OCI-LY1 (cell line): Measurements from ENCODE around the gene LDLRAD4.

Experiments used
- H2AFZ ChIP-seq: fragments of 200-600 bp; sonication (generic), shearing (Covaris generic); 2 replicates; pipeline ENCODE4 v1.6.0; 2014; ENCODE audit warnings: antibody characterized with exemption, mild to moderate bottlenecking, low read length
- H3F3A ChIP-seq: fragments of 200-600 bp; sonication (generic), shearing (Covaris generic); 2 replicates; pipeline ENCODE4 v1.6.0; 2014; ENCODE audit warnings: mild to moderate bottlenecking, antibody characterized with exemption, low read length, moderate library complexity; ENCODE audit not compliant: insufficient read depth
- H3K27ac ChIP-seq: fragments of 200-600 bp; sonication (generic); 2 replicates; pipeline ENCODE4 v1.5.1; 2014; ENCODE audit warnings: low read length, mixed run types, mild to moderate bottlenecking, low read depth; ENCODE audit not compliant: poor library complexity, severe bottlenecking
- H3K27me3 ChIP-seq: fragments of 200-600 bp; sonication (generic); 2 replicates; pipeline ENCODE4 v1.6.0; 2014; ENCODE audit warnings: antibody characterized with exemption, mild to moderate bottlenecking, low read length, moderate library complexity; ENCODE audit not compliant: insufficient read depth
- H3K36me3 ChIP-seq: fragments of 200-600 bp; sonication (generic); 2 replicates; pipeline ENCODE4 v1.6.1; 2014; ENCODE audit warnings: mild to moderate bottlenecking, antibody characterized with exemption, low read length, moderate library complexity, mixed read lengths; ENCODE audit not compliant: insufficient read depth
- H3K4me1 ChIP-seq: fragments of 200-600 bp; sonication (generic); 2 replicates; pipeline ENCODE4 v1.5.1; 2014; ENCODE audit warnings: mild to moderate bottlenecking, low read length, moderate library complexity; ENCODE audit not compliant: insufficient read depth, severe bottlenecking
- H3K4me2 ChIP-seq: fragments of 200-600 bp; sonication (generic), shearing (Covaris generic); 2 replicates; pipeline ENCODE4 v1.6.1; 2014; ENCODE audit warnings: low read length
- H3K4me3 ChIP-seq: fragments of 200-600 bp; sonication (generic); 2 replicates; pipeline ENCODE4 v1.5.1; 2014; ENCODE audit warnings: low read length, low read depth, mild to moderate bottlenecking, mixed read lengths; ENCODE audit not compliant: poor library complexity, severe bottlenecking
- H3K79me2 ChIP-seq: fragments of 200-600 bp; shearing (Covaris generic); 2 replicates; pipeline ENCODE4 v1.6.1; 2016; ENCODE audit warnings: mixed run types, low read length, mixed read lengths; ENCODE audit not compliant: insufficient read depth
- H3K9ac ChIP-seq: fragments of 200-600 bp; sonication (generic), shearing (Covaris generic); 2 replicates; pipeline ENCODE4 v1.6.1; 2014; ENCODE audit warnings: mild to moderate bottlenecking, low read length, mixed read lengths
- H3K9me2 ChIP-seq: fragments of 200-600 bp; sonication (generic), shearing (Covaris generic); 2 replicates; pipeline ENCODE4 v1.6.1; 2014; ENCODE audit warnings: low read depth, mild to moderate bottlenecking, low read length, mixed read lengths
- H3K9me3 ChIP-seq: fragments of 200-600 bp; shearing (Covaris generic); 2 replicates; pipeline ENCODE4 v1.6.1; 2014; ENCODE audit warnings: low read length, mixed read lengths
- H4K20me1 ChIP-seq: fragments of 200-600 bp; sonication (generic), shearing (Covaris generic); 2 replicates; pipeline ENCODE4 v1.6.0; 2016; ENCODE audit warnings: mild to moderate bottlenecking, low read length; ENCODE audit not compliant: insufficient read depth
- CTCF ChIP-seq: fragments of 200-600 bp; sonication (generic), shearing (Covaris generic); IDR thresholded peaks from 2 replicates; pipeline ENCODE4 v1.5.1; 2017; ENCODE audit warnings: mild to moderate bottlenecking, antibody characterized with exemption, low read length, moderate library complexity, mixed read lengths
- EZH2 ChIP-seq: fragments of 200-600 bp; sonication (generic), shearing (Covaris generic); IDR thresholded peaks from 2 replicates; pipeline ENCODE4 v1.8.0; 2017; ENCODE audit warnings: borderline replicate concordance, mixed run types, mild to moderate bottlenecking, antibody characterized with exemption, low read length, moderate library complexity, mixed read lengths

Gene LDLRAD4

GRCh38 chr18:13597068-13597467 lies 378.5 kb downstream of the LDLRAD4 start:
- Histone ChIP-seq H3K79me2 (no peaks in the 10 kb centered on the region), H3K4me1 (peaks cover 17% of the 10 kb centered on the region), H3K9ac (no peak overlapping the region), H3K27me3 (no peaks in the 10 kb centered on the region), H2AFZ (no peak overlapping the region), H3K9me3 (peaks cover 43% of the 10 kb centered on the region), H3K4me2 (no peak overlapping the region), H3K4me3 (no peak overlapping the region), H3F3A (no peaks in the 10 kb centered on the region), H3K27ac (no peak overlapping the region), H3K36me3 (no peaks in the 10 kb centered on the region; the same call in 1 of the 2 replicates), H4K20me1 (no peaks in the 10 kb centered on the region), H3K9me2 (no peaks in the 10 kb centered on the region)
- no peak for TF ChIP-seq EZH2
- TF ChIP-seq CTCF: no peak

- no peak overlapping the region for H3K4me2 ChIP-seq
- H3K27ac ChIP-seq: no peak overlapping the region
- TF ChIP-seq EZH2 (no peak), CTCF (no peak)
- H3K4me1 ChIP-seq: peaks cover 17% of the 10 kb centered on the region
- no peaks in the 10 kb centered on the region for H3K27me3 ChIP-seq
- H3K36me3 ChIP-seq: no peaks in the 10 kb centered on the region; the same call in 1 of the 2 replicates
- no peaks in the 10 kb centered on the region for H3F3A ChIP-seq
- H4K20me1 ChIP-seq: no peaks in the 10 kb centered on the region
- H2AFZ ChIP-seq: no peak overlapping the region
- no peaks in the 10 kb centered on the region for H3K9me2 ChIP-seq
- H3K79me2 ChIP-seq: no peaks in the 10 kb centered on the region
- peaks cover 43% of the 10 kb centered on the region for H3K9me3 ChIP-seq
- no peak overlapping the region for H3K9ac ChIP-seq
- H3K4me3 ChIP-seq: no peak overlapping the region
Observed at GRCh38 chr18:13598591-13598990, 380.0 kb downstream of the LDLRAD4 start.

- Histone ChIP-seq H2AFZ (no peak overlapping the region), H3K4me1 (peaks cover 14% of the 10 kb centered on the region), H3K36me3 (no peaks in the 10 kb centered on the region; the same call in 1 of the 2 replicates), H3F3A (no peaks in the 10 kb centered on the region), H3K27me3 (no peaks in the 10 kb centered on the region), H3K27ac (no peak overlapping the region), H3K4me2 (no peak overlapping the region), H4K20me1 (no peaks in the 10 kb centered on the region), H3K9me2 (no peaks in the 10 kb centered on the region), H3K9ac (no peak overlapping the region), H3K79me2 (no peaks in the 10 kb centered on the region), H3K9me3 (peaks cover 43% of the 10 kb centered on the region), H3K4me3 (no peak overlapping the region)
- TF ChIP-seq CTCF (no peak), EZH2 (no peak)
Observed at GRCh38 chr18:13599031-13599430, 380.5 kb downstream of the LDLRAD4 start.
